COLO668 (cell line): ENCODE results near the gene WDR72.

Experiments used
- DNase-seq: peaks from one replicate; lab custom pipeline; 2025; ENCODE audit not compliant: unreplicated experiment; lab: John Stamatoyannopoulos, UW

WDR72 gene

GRCh38 chr15:53611145-53611920 is 148.1 kb downstream of the WDR72 start:
- no peak for DNase-seq

- no peak for DNase-seq
Observed at GRCh38 chr15:53591041-53591440, 168.4 kb downstream of the WDR72 start.

- no peak for DNase-seq
Observed at GRCh38 chr15:53590380-53590779, 169.1 kb downstream of the WDR72 start.

GRCh38 chr15:53589520-53590057 is 169.9 kb downstream of the WDR72 start:
- DNase-seq = no peak

- DNase-seq = no peak
Observed at GRCh38 chr15:53588773-53589172, 170.7 kb downstream of the WDR72 start.

GRCh38 chr15:53586799-53587198 is 172.7 kb downstream of the WDR72 start:
- peak; percentile 41 for DNase-seq

- no peak for DNase-seq
Observed at GRCh38 chr15:53581513-53581912, 177.9 kb downstream of the WDR72 start.

- DNase-seq = no peak
Observed at GRCh38 chr15:53580366-53580765, 179.1 kb downstream of the WDR72 start.

GRCh38 chr15:53576841-53577240 is 182.6 kb downstream of the WDR72 start:
- DNase-seq = no peak

GRCh38 chr15:53573091-53573490 is 186.4 kb downstream of the WDR72 start:
- DNase-seq = no peak

- no peak for DNase-seq
Observed at GRCh38 chr15:53569751-53570480, 189.5 kb downstream of the WDR72 start.

- no peak for DNase-seq
Observed at GRCh38 chr15:53566912-53567311, 192.6 kb downstream of the WDR72 start.

GRCh38 chr15:53565721-53566120 is 193.7 kb downstream of the WDR72 start:
- no peak for DNase-seq

- no peak for DNase-seq
Observed at GRCh38 chr15:53564647-53565046, 194.8 kb downstream of the WDR72 start.

- no peak for DNase-seq
Observed at GRCh38 chr15:53563627-53564026, 195.8 kb downstream of the WDR72 start.

GRCh38 chr15:53559364-53560277 is 199.8 kb downstream of the WDR72 start:
- no peak for DNase-seq

GRCh38 chr15:53558384-53558783 is 201.1 kb downstream of the WDR72 start:
- DNase-seq = no peak

- DNase-seq = no peak
Observed at GRCh38 chr15:53555226-53555625, 204.2 kb downstream of the WDR72 start.

- peak; percentile 6 for DNase-seq
Observed at GRCh38 chr15:53549697-53550305, 209.7 kb downstream of the WDR72 start.

GRCh38 chr15:53548236-53548635 is 211.2 kb downstream of the WDR72 start:
- DNase-seq = no peak
